GM21423 (cell line): ENCODE results near the gene STRIT1.
"Not testable (repeated sequence)": the region's sequence is repeated elsewhere in the genome, so short reads cannot be mapped to it uniquely, and the experiment has no call there.

ENCODE experiments used
- ATAC-seq: cut with Tn5 transposase; IDR thresholded peaks from one replicate; pipeline ENCODE4 v1.9.1; 2021; ENCODE audit warnings: mild to moderate bottlenecking, moderate library complexity; ENCODE audit not compliant: unreplicated experiment

The STRIT1 gene

GRCh38 chr3:155274435-155274834 lies 19.0 kb downstream of the STRIT1 start:
- not testable (repeated sequence) for ATAC-seq

GRCh38 chr3:155271343-155271613 lies 22.2 kb downstream of the STRIT1 start:
- no peak for ATAC-seq

- no peak for ATAC-seq
Measured at GRCh38 chr3:155270485-155271342, 22.8 kb downstream of the STRIT1 start.

GRCh38 chr3:155270063-155270462 lies 23.4 kb downstream of the STRIT1 start:
- no peak for ATAC-seq

- ATAC-seq = not testable (repeated sequence)
Measured at GRCh38 chr3:155262855-155263254, 30.6 kb downstream of the STRIT1 start.

- ATAC-seq = no peak
Measured at GRCh38 chr3:155262295-155262694, 31.2 kb downstream of the STRIT1 start.

GRCh38 chr3:155254445-155254844 lies 39.0 kb downstream of the STRIT1 start:
- ATAC-seq = no peak

GRCh38 chr3:155252535-155252934 lies 40.9 kb downstream of the STRIT1 start:
- no peak for ATAC-seq

GRCh38 chr3:155252021-155252420 lies 41.5 kb downstream of the STRIT1 start:
- no peak for ATAC-seq

GRCh38 chr3:155248531-155249187 lies 44.8 kb downstream of the STRIT1 start:
- ATAC-seq = no peak

GRCh38 chr3:155244699-155245098 lies 48.8 kb downstream of the STRIT1 start:
- no peak for ATAC-seq

- no peak for ATAC-seq
Measured at GRCh38 chr3:155244216-155244615, 49.3 kb downstream of the STRIT1 start.

GRCh38 chr3:155243512-155243921 lies 50.0 kb downstream of the STRIT1 start:
- no peak for ATAC-seq

GRCh38 chr3:155242342-155242741 lies 51.1 kb downstream of the STRIT1 start:
- ATAC-seq = no peak

GRCh38 chr3:155241579-155241978 lies 51.9 kb downstream of the STRIT1 start:
- no peak for ATAC-seq
